ENCODE data around the gene PTMA.
"Not testable (repeated sequence)": the region's sequence is repeated elsewhere in the genome, so short reads cannot be mapped to it uniquely, and the experiment has no call there.

The PTMA gene

GRCh38 chr2:231699006-231699405, 9.3 kb upstream of the PTMA start:
- H3K4me1 Mint-ChIP-seq (ENCODE audit: low read depth), result peaks cover 5% of the 10 kb centered on the region
- no peaks in the 10 kb centered on the region for H3K36me3 Mint-ChIP-seq (ENCODE audit: low read depth)
- no peak overlapping the region for H3K4me3 Mint-ChIP-seq
- H3K27ac Mint-ChIP-seq, result no peak overlapping the region
- intact Hi-C loops (cut with micrococcal nuclease), result no loop called here
- no peaks in the 10 kb centered on the region for H3K9me3 Mint-ChIP-seq
- H3K27me3 Mint-ChIP-seq, result peaks cover 7% of the 10 kb centered on the region

GRCh38 chr2:231701456-231702373, 6.6 kb upstream of the PTMA start:
- intact Hi-C loops (cut with micrococcal nuclease), result no loop called here
- no peak overlapping the region for H3K27ac Mint-ChIP-seq
- peaks cover 7% of the 10 kb centered on the region for H3K36me3 Mint-ChIP-seq (ENCODE audit: low read depth)
- H3K4me1 Mint-ChIP-seq (ENCODE audit: low read depth), result peaks cover 17% of the 10 kb centered on the region
- no peak overlapping the region for H3K4me3 Mint-ChIP-seq
- H3K27me3 Mint-ChIP-seq, result peaks cover 4% of the 10 kb centered on the region
- H3K9me3 Mint-ChIP-seq, result no peaks in the 10 kb centered on the region

GRCh38 chr2:231704017-231704416, 4.3 kb upstream of the PTMA start:
- Mint-ChIP-seq H3K27me3 (no peaks in the 10 kb centered on the region), H3K36me3 (ENCODE audit: low read depth) (peaks cover 20% of the 10 kb centered on the region), H3K4me1 (ENCODE audit: low read depth) (peaks cover 17% of the 10 kb centered on the region), H3K4me3 (no peak overlapping the region), H3K9me3 (no peaks in the 10 kb centered on the region), H3K27ac (no peak overlapping the region)
- intact Hi-C loops (cut with micrococcal nuclease), result no loop called here

GRCh38 chr2:231706731-231707624, 1.3 kb upstream of the PTMA start:
- no peaks in the 10 kb centered on the region for H3K27me3 Mint-ChIP-seq
- peaks cover 47% of the 10 kb centered on the region for H3K36me3 Mint-ChIP-seq (ENCODE audit: low read depth)
- intact Hi-C loops (cut with micrococcal nuclease), result loop anchor here (1.0 to 2.0 kb wide), 2 partner anchors 45 to 94 kb away; no protein-coding TSS in a partner anchor
- peak overlapping the region; percentile 98 for H3K27ac Mint-ChIP-seq
- peaks cover 22% of the 10 kb centered on the region for H3K4me1 Mint-ChIP-seq (ENCODE audit: low read depth)
- H3K9me3 Mint-ChIP-seq, result no peaks in the 10 kb centered on the region
- H3K4me3 Mint-ChIP-seq, result peak overlapping the region; percentile 85

- Mint-ChIP-seq H3K27ac (peak overlapping the region; percentile 98), H3K36me3 (ENCODE audit: low read depth) (peaks cover 53% of the 10 kb centered on the region), H3K4me1 (ENCODE audit: low read depth) (peaks cover 25% of the 10 kb centered on the region), H3K9me3 (no peaks in the 10 kb centered on the region), H3K27me3 (no peaks in the 10 kb centered on the region), H3K4me3 (peak overlapping the region; percentile 85)
- intact Hi-C loops (cut with micrococcal nuclease), result loop anchor here (2.0 kb wide), 1 partner anchor 95 kb away; no protein-coding TSS in a partner anchor
These were observed 749 bp upstream of the PTMA start for GRCh38 chr2:231707625-231707926.

- Mint-ChIP-seq H3K4me3 (peak overlapping the region; percentile 84), H3K9me3 (no peaks in the 10 kb centered on the region), H3K27me3 (no peaks in the 10 kb centered on the region), H3K27ac (peak overlapping the region; percentile 98), H3K4me1 (ENCODE audit: low read depth) (peaks cover 34% of the 10 kb centered on the region), H3K36me3 (ENCODE audit: low read depth) (peaks cover 66% of the 10 kb centered on the region)
- intact Hi-C loops (cut with micrococcal nuclease), result no loop called here
These were observed 679 bp downstream of the PTMA start for GRCh38 chr2:231708773-231709635.

- no peaks in the 10 kb centered on the region for H3K27me3 Mint-ChIP-seq
- peak overlapping the region; percentile 84 for H3K4me3 Mint-ChIP-seq
- H3K4me1 Mint-ChIP-seq (ENCODE audit: low read depth), result peaks cover 37% of the 10 kb centered on the region
- no peaks in the 10 kb centered on the region for H3K9me3 Mint-ChIP-seq
- H3K27ac Mint-ChIP-seq, result peak overlapping the region; percentile 98
- intact Hi-C loops (cut with micrococcal nuclease), result no loop called here
- H3K36me3 Mint-ChIP-seq (ENCODE audit: low read depth), result peaks cover 72% of the 10 kb centered on the region
These were observed 1.3 kb downstream of the PTMA start for GRCh38 chr2:231709636-231709980.

GRCh38 chr2:231709981-231710798, 1.9 kb downstream of the PTMA start:
- intact Hi-C loops (cut with micrococcal nuclease), result no loop called here
- peaks cover 40% of the 10 kb centered on the region for H3K4me1 Mint-ChIP-seq (ENCODE audit: low read depth)
- peak overlapping the region; percentile 98 for H3K27ac Mint-ChIP-seq
- no peaks in the 10 kb centered on the region for H3K9me3 Mint-ChIP-seq
- H3K36me3 Mint-ChIP-seq (ENCODE audit: low read depth), result peaks cover 73% of the 10 kb centered on the region
- H3K27me3 Mint-ChIP-seq, result no peaks in the 10 kb centered on the region
- H3K4me3 Mint-ChIP-seq, result peak overlapping the region; percentile 84

- Mint-ChIP-seq H3K9me3 (no peaks in the 10 kb centered on the region), H3K4me3 (peak overlapping the region; percentile 84), H3K27me3 (no peaks in the 10 kb centered on the region), H3K27ac (peak overlapping the region; percentile 98), H3K36me3 (ENCODE audit: low read depth) (peaks cover 79% of the 10 kb centered on the region), H3K4me1 (ENCODE audit: low read depth) (peaks cover 44% of the 10 kb centered on the region)
- intact Hi-C loops (cut with micrococcal nuclease), result no loop called here
These were observed 2.7 kb downstream of the PTMA start for GRCh38 chr2:231710799-231711676.

- peaks cover 72% of the 10 kb centered on the region for H3K36me3 Mint-ChIP-seq (ENCODE audit: low read depth)
- no peaks in the 10 kb centered on the region for H3K27me3 Mint-ChIP-seq
- peaks cover 52% of the 10 kb centered on the region for H3K4me1 Mint-ChIP-seq (ENCODE audit: low read depth)
- no peaks in the 10 kb centered on the region for H3K9me3 Mint-ChIP-seq
- peak overlapping the region; percentile 98 for H3K27ac Mint-ChIP-seq
- H3K4me3 Mint-ChIP-seq, result peak overlapping the region; percentile 84
- intact Hi-C loops (cut with micrococcal nuclease), result no loop called here
These were observed 3.5 kb downstream of the PTMA start for GRCh38 chr2:231711677-231712450.

- intact Hi-C loops (cut with micrococcal nuclease); H3K9me3 Mint-ChIP-seq; H3K27me3 Mint-ChIP-seq: not testable (repeated sequence)
- Mint-ChIP-seq H3K27ac (peak overlapping the region; percentile 98), H3K4me1 (ENCODE audit: low read depth) (peaks cover 59% of the 10 kb centered on the region), H3K4me3 (peak overlapping the region; percentile 84), H3K36me3 (ENCODE audit: low read depth) (peaks cover 69% of the 10 kb centered on the region)
These were observed 4.2 kb downstream of the PTMA start for GRCh38 chr2:231712451-231713021.
